NB4 (cell line): ENCODE results near the gene ELK4.

Experiments
- CTCF ChIP-seq: IDR thresholded peaks from one replicate; pipeline ENCODE4 v1.5.1; 2012; ENCODE audit warnings: low read depth, low read length
- MYC ChIP-seq: IDR thresholded peaks from 2 replicates; pipeline ENCODE4 v1.6.1; 2011; ENCODE audit warnings: low read depth, low read length
- POLR2A ChIP-seq: IDR thresholded peaks from 2 replicates; pipeline ENCODE4 v1.6.1; 2011; ENCODE audit warnings: mild to moderate bottlenecking; ENCODE audit not compliant: insufficient read length; ENCODE audit errors: extremely low read depth
- TF ChIP-seq, protein P1 (sequence below): IDR thresholded peaks from 2 replicates; pipeline ENCODE4 v1.6.1; 2011; ENCODE audit warnings: low read depth, low read length

DNA sequence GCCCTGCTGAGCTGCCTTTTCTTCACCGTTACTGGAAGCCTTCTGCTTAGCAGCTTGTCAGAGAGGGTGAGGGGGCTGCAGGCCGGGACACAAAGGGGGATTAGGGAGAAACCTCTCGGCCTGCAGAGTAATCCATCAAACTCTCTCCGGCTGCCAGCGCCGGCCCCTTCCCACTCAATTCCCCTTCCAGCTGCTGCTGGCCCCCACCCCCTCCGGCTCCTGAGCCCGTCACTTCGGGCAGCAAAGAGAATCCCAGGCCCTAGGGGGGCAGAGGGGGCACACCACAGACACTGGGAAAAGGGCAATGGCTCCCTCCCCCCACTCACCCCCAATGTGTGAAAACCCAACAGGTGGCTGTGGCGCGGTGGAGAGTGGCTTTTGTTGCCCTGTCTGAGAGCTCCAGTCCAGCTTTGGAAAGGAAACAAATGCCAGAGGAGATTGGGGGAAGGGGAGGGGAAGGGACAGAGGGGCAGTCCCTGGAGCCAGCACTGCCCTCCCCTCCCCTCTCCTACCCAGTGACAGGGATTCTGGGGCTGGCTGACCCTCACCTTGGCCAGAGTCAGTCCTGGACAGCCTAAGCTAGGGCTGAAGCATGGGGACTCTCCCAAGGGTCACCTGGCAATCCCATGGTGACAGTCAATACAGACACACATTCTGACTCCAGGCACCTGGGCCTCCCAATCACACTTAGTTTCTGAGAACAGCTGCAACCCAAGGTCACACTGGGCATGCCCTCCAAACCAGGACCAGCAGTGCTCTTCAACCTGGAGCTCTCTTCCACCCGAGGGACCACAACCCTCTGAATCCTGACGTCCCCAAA is 39.0 kb upstream of the ELK4 start:
- no peak for TF ChIP-seq CTCF
- TF ChIP-seq, protein P1, sequence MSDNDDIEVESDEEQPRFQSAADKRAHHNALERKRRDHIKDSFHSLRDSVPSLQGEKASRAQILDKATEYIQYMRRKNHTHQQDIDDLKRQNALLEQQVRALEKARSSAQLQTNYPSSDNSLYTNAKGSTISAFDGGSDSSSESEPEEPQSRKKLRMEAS, result no peak
- no peak for TF ChIP-seq POLR2A
- TF ChIP-seq MYC, result no peak
